Hematopoietic multipotent progenitor cell treated with erythropoietin and hydrocortisone succinate and interleukin-3 and kit ligand, for 15 days (in vitro differentiated cells): ENCODE results near the gene TAF1L.
"Not testable (repeated sequence)": the region's sequence is repeated elsewhere in the genome, so short reads cannot be mapped to it uniquely, and the experiment has no call there.

Experiments
- DNase-seq: peaks from one replicate; pipeline ENCODE4 v3.0.0-alpha.2; 2015; ENCODE audit warnings: low spot score

TAF1L gene, protein sequence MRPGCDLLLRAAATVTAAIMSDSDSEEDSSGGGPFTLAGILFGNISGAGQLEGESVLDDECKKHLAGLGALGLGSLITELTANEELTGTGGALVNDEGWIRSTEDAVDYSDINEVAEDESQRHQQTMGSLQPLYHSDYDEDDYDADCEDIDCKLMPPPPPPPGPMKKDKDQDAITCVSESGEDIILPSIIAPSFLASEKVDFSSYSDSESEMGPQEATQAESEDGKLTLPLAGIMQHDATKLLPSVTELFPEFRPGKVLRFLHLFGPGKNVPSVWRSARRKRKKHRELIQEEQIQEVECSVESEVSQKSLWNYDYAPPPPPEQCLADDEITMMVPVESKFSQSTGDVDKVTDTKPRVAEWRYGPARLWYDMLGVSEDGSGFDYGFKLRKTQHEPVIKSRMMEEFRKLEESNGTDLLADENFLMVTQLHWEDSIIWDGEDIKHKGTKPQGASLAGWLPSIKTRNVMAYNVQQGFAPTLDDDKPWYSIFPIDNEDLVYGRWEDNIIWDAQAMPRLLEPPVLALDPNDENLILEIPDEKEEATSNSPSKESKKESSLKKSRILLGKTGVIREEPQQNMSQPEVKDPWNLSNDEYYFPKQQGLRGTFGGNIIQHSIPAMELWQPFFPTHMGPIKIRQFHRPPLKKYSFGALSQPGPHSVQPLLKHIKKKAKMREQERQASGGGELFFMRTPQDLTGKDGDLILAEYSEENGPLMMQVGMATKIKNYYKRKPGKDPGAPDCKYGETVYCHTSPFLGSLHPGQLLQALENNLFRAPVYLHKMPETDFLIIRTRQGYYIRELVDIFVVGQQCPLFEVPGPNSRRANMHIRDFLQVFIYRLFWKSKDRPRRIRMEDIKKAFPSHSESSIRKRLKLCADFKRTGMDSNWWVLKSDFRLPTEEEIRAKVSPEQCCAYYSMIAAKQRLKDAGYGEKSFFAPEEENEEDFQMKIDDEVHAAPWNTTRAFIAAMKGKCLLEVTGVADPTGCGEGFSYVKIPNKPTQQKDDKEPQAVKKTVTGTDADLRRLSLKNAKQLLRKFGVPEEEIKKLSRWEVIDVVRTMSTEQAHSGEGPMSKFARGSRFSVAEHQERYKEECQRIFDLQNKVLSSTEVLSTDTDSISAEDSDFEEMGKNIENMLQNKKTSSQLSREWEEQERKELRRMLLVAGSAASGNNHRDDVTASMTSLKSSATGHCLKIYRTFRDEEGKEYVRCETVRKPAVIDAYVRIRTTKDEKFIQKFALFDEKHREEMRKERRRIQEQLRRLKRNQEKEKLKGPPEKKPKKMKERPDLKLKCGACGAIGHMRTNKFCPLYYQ (N-terminal part only)

DNA sequence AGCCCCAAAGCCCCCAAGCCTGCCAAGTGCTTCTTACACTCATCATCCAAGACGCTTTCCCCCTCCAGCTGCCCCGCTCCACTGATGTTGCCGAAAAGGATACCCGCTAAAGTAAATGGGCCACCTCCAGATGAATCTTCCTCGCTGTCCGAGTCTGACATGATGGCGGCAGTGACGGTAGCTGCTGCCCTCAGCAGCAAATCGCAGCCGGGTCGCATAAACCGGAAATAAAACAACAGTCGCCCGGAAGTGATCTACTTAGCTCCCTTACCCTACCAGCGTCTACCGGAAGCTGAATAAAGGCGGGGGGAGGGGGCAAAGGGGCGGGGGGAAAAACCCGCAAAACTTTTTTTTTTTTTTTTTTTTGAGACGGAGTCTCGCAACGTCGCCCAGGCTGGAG lies at the start of gene TAF1L:
Gene TAF1L, minus strand, starts transcription at position 308 of the 400 bp plus-strand sequence. Its CDS starts 90 bp downstream, at position 218.
- no peak for DNase-seq

DNA sequence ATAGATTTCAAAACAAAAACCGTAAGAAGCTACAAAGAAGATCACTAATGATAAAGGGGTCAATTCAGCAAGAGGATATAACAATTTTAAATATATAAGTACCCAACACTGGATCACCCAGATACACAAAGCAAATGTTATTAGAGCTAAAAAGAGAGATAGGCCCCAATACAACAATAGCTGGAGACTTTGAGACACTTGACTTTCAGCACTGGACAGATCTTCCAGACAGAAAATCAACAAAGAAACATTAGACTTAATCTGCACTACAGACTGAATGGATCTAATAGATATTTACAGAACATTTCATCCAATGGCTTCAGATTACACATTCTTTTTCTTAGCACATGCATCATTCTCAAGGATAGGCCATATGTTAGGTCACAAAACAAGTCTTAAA lies 46.3 kb upstream of the TAF1L start:
- no peak for DNase-seq

DNA sequence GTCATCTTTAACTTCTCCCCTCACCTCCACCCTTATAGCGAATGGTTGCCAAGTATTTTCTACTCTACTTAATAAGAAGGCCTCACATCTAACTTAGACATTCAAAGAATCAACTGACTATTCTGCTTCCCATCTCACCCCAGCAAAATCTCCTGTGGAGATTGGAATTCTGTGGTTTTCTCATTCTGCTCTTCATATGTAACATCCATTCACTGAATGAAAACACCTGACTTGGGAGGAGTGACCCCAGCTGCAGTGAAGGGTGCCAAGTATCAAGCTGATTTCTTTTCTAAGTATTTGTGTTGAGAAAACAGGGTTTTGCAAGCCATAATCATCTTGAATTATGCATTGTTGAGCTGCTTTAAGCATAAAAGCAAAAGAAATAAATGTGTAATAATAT lies 42.5 kb upstream of the TAF1L start:
- no peak for DNase-seq

DNA sequence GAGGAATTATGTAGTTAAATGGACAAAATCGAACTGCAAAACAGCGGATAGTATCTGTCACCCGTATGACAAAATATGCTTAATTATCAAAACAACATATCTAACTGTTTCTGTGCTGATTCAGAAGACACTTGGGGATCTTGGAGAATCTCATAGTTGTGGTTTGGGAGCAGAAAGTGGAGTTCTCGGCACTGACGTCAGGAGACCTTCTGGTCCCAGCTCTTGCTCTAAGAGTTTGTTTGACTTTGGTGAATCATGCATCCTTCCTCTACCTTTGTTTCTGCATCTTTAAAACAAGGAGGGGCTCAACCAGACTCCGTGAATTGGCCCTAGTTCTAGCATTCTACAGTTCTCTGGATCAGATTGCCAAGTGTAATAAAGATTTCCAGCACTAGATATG lies 37.0 kb upstream of the TAF1L start:
- DNase-seq: no peak

DNA sequence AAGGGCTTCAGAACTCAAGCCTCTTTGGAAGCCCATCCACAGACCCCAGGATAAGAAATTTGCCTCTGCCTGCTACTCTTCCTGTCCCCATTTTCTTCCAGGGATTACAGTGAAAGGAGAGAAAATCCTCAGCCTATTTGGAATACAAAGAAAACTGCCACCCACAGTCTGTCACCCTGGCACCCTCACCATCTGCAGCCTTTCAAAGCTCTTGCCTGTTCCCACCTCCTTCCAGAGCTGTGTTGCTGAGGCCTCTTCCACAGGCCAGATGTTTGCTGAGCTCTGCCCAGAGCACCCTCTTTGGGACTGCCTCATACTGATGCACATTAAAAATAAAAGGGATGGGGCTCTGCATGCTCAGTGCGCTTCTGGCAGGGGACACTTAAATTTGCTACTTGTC lies 35.9 kb upstream of the TAF1L start:
- DNase-seq: no peak

DNA sequence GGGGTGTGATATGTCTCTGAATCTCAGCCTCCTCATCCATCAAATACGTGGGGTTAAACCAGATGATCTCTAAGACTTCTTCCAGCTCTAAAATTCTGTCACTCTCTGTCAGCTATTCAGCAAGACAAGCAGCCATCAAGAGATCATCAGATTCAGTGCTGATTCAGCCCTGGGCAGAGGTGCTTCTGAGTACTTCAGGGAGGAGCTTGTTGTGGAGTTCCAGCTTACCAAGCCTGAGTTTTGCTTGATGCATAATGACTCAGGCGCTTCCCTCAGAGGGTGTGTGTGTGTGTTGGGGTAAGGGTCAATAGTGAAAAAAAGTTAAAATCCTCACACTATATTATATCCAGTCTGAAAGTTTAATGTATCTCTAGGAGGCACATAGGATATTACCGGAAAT lies 29.6 kb upstream of the TAF1L start:
- no peak for DNase-seq

DNA sequence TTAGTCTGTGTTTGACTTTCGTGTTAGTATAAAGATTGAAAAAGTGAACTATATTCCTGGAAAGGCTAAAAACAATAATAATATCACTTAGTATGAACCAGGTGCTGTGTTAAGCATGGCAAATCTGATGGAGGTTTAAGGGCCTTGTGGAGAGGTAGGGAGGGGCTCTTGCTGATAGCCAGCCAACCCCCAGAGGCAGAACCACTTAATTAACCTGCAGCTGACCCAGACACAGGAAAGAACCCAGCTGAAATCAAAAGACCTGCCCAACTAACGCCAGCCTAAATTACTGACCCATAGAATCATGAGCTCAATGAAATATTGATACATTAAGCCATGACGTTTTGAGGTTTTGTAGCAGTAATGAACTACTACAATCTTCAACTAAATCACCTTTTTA lies 28.3 kb upstream of the TAF1L start:
- no peak for DNase-seq

DNA sequence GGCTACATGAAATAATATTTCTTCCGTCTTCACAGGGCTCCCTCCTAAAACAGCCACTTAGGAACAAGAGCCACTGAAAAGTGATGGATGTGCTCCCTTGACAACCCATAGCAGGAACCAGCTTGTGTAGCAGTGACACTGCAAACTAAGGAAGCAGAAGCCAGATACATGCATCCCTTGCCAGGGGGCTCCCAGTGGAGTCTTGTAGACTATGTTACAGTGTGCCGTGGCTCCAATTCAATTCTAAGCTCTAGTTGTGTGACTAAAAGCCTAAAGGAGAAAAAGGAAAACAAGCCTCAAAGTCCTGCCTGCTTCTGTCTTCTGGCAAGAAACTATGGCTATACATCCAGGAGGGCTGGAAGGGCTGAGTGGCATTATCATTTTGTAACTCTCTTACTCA lies 12.2 kb upstream of the TAF1L start:
- no peak for DNase-seq

DNA sequence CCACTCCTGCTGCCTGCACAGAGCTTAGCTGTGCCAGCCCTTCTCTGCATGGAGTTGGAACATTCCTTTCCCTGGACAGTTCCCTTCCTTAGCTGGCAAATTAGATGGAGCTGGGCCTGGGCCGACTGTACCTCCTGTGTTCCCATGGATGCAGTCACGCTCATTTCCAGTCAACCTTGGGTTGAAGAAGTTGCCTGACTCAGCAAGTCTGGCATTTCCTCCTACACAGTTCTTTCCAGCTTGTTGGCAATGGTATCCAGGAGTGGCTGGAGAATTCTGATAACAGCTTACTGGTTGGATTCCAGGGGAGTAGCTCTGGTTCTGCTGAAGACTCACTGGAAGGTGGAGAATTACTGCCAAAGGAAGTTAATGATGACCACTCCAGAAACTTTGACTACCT lies 9.2 kb upstream of the TAF1L start:
- no peak for DNase-seq

DNA sequence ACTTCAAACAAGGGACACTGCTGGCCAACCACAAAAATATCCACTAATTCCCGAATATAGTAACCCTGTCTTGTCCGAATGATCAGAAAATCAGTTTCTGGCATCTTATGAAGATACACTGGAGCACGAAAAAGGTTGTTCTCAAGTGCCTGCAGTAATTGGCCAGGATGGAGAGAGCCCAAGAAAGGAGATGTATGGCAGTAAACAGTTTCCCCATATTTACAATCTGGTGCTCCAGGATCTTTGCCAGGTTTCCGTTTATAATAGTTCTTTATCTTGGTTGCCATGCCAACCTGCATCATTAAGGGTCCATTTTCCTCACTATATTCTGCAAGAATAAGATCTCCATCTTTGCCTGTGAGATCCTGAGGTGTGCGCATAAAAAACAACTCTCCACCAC lies 2.3 kb downstream of the TAF1L start:
- not testable (repeated sequence) for DNase-seq

DNA sequence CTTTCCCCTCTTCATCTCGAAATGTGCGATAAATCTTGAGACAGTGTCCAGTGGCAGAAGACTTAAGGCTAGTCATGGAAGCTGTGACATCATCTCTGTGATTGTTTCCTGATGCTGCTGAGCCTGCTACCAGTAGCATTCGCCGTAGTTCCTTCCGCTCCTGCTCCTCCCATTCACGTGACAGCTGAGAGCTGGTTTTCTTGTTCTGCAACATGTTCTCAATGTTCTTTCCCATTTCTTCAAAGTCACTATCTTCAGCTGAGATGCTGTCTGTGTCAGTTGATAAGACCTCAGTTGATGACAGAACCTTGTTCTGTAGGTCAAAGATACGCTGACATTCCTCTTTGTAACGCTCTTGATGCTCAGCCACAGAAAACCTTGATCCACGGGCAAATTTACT lies 3.5 kb downstream of the TAF1L start:
- no peak for DNase-seq

DNA sequence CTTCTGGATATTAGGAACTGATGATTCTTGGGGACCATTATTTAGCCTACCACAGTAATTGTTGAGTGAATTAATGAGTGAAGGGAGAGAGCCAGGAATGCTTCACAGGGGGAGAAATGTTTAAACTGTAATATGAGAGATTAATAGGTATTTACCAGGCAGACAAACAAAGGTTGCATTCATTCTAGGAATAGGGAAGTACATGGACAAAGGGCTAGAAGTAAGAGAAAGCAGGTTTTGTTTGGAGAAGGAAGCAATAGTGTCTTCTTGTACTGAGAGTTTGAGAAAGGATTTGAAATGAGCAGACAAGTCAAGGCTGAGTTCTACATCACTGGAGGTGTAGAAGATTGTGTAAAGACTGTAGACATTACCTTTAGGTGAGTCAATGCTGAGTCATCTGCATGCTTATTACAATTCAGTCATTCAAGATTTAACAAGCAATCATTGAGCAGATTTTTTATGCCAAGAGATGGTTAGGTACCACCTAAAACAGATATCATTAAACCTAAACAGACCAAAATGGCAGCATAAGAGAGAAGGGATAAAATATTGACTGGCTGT lies 8.0 kb downstream of the TAF1L start:
- no peak for DNase-seq

DNA sequence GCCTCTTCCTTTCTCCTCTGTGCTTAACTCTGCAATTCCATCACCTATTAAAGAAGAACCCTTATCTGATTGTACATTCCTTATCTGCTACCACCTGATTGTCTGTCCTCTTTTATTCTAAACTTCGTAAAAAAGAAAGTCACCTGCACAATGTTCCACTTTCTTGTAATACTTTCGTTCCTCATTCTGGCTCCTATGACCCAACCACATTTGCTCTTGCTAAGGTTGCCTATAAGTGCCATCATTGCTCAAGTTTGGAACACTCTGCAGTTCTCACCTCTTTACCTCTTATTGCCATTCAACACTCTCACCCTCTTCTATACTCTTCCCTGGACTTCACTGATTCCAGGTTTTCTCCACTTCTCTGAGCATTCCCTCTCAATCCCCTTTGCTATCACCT lies 10.1 kb downstream of the TAF1L start:
- DNase-seq: no peak

DNA sequence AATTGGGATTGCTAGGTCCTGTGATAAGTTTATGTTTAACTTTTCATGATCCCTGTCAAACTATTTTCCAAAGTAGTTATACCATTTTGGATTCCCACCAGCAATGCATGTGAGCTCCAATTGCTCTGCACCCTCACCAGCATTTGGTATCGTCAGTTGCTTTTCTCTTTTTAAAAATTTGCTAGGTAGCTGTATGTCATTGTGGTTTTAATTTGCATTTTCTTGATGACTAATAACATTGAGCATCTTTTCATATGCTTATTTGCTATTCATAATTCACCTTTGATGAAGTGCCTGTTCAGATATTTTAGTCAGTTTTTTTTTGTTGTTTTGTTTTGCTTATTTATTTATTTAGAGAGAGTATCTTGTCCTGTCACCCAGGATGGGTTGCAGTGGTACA lies 12.5 kb downstream of the TAF1L start:
- DNase-seq: no peak

DNA sequence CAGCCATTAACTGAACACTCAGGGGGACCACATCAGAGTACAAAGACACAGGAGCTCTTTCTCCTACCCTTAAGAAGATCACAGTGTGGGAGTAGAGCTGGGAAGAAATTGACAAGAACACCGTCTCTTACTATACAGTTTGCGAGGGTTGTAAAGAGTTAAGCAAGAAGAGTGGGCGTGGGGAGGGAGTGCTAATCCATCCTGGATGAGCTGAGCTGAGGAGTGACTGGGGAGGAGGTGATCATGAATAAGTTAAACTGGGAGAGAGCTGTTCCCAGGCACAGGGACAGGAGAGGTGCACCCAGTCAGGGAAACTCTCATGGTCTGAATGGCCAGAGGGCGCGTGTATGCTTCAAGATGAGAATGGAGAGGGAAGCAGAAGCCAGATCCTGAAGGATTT lies 17.2 kb downstream of the TAF1L start:
- DNase-seq: no peak

DNA sequence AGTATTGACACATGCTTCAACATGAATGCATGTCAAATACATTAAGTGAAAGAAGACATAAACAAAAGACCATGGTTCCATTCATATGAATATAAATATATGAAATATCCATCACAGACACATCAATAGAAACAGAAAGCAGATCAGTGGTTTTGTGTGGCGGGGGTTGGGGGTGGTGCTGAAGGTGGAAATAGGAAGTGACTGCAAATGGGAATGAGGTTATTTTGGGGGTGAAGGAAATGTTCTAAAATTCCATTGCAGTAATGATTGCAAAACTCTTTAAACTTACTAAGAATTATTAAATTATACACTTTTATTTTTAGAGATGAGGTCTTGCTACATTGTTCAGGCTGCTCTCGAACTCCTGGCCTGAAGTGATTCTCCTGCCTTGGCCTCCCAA lies 28.7 kb downstream of the TAF1L start:
- DNase-seq: no peak

DNA sequence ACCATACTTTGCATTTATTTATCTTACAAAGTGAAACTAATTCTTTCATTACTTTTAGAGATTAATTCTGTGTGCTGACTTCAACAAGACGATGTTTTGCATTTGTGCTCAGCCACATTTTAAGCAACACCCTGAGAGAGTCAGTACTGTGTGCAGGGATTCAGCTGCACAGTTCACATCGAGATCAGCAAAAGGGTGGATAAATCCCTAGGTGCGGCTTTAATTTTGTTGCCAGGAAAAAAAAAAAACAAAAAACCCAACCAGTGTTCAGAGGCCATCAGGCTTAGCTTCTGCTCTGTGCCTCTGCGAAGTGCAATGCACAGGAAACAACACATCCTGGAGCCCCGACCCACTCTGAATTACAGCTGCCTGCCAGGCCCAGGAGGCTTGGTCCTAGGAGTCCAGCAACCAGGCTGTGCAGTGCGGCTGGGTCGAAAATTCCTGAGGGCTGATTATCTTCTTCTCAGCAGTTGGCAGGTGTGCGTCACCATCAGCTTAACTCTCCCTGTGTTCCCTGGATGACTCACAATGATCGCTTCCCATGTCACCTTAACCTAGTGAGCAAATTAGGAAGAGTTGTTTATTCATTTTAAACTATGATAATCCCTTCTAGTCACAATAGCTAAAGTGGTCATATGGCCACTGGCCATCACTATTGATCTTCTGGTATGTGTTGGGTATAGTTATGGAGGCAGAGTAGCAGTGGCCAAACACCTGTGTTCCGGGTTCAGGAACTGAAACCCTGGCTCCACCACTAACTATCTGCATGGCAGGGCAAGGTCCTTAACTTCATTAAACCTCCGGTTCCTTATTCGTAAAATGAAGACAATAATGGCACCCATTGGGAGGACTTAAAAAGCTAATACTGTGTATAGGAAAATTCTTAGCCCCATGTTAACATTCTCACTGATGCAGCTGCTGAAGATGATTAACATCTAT lies 31.3 kb downstream of the TAF1L start:
- DNase-seq: no peak

DNA sequence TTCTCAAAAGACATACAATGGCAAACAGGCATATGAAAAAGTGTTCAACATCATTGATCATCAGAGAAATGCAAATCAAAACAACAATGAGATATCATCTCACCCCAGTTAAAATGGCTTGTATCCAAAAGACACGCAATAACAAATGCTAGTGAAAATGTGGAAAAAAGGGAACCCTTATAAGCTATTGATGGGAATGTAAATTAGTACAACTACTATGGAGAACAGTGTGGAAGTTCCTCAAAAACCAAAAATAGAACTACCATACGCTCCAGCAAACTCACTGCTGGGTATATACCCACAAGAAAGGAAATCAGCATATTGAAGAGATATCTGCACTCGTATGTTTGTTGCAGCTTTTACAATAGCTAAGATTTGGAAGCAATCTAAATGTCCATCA lies 36.4 kb downstream of the TAF1L start:
- DNase-seq: not testable (repeated sequence)

DNA sequence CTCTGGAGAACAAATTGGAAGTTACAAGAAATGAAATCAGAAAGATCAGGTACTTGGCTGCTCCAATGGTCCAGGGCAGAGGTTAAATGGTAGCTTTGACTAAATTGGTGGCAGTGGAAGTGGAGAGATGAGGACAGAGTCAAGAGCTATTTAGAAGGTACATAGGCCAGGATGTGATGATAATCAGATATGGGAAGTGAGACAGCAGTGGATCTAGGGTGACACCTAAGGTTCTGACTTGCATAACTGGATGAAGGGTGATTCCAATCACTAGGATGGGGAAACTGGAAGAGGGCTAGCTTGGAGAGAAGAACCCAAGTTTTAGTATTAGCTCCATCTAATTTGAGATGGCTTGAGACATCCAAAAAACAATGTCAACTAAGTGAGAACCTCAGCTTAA lies 38.5 kb downstream of the TAF1L start:
- DNase-seq: no peak

DNA sequence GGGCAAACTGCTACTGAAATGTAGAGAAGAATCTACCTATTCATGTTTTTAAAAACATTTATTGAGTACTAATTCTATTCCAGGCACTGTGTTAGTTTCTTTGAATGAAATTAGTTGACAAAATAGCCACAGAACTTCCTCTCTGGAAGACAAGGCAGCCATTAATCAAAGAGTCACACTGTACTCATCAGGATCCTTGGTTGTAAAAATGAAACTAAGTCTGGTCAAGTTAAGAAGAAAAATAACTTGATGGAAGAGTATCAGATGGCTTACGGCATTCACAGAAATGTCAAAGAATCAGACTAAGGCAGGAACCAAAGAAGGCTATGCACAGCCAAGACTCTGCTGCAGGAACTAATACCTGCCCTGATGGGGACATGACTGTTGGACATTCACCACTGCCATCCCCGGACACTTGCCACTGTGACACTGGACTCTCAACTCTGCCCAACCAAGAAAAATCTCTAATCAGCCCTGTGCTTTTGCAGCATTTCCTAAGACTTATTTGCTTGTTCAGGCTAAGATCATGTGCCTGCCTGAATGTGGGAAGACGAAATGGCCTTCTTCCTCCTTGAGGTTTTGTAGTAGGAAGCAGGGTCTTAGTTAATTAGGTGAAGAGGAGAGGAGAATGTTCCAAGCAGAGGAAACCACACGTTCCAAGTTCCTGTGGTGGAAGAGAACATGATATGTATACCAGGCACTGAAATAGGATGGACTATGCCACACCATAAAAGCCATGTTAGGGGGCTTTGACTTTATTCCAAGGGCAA lies 39.2 kb downstream of the TAF1L start:
- DNase-seq: no peak
